Gastroesophageal sphincter (tissue), 3 donors: ENCODE data around the gene TRIM17.

Experiments used
- CTCF ChIP-seq, 4 experiments: fragments of 200-600 bp in 2 of 4; fragments of 450-650 bp in 2 of 4; sonication (generic) in 1 of 4; IDR thresholded peaks; one replicate each; pipeline ENCODE4 v1.5.1; 2017 to 2019; ENCODE audit warnings: antibody characterized with exemption in 4 of 4, mild to moderate bottlenecking in 2 of 4, moderate library complexity in 2 of 4
- EP300 ChIP-seq: sonication (generic); formaldehyde crosslinking; IDR thresholded peaks from one replicate; pipeline ENCODE4 v1.6.1; 2017; ENCODE audit warnings: antibody characterized with exemption, mild to moderate bottlenecking
- POLR2A ChIP-seq, 2 donors: fragments of 450-650 bp; IDR thresholded peaks; one replicate each; pipeline ENCODE4 v1.6.1; 2017; ENCODE audit warnings: antibody characterized with exemption in 2 of 2, mild to moderate bottlenecking in 2 of 2, moderate library complexity in 1 of 2
- POLR2AphosphoS5 ChIP-seq: sonication (generic); formaldehyde crosslinking; IDR thresholded peaks from one replicate; pipeline ENCODE4 v1.6.1; 2017; ENCODE audit warnings: antibody characterized with exemption

GRCh38 chr1:228378873-228379460, 37.7 kb downstream of the TRIM17 start:
- TF ChIP-seq CTCF (IDR thresholded peaks at IDR 0.05) (peak in 1 of 4 experiments; percentile 1), POLR2A (IDR thresholded peaks at IDR 0.05) (no peak), POLR2AphosphoS5 (no peak), EP300 (no peak)
